Bronchial epithelial cell (primary cell): ENCODE measurements around the gene RAF1. TPM values are rescaled to one million over a fixed set of nuclear protein-coding genes. Genes with fewer than 3 reads are reported as not detected.
"Not testable (repeated sequence)": the region's sequence is repeated elsewhere in the genome, so short reads cannot be mapped to it uniquely, and the experiment has no call there.

ENCODE experiments used
- DNase-seq: peaks from one replicate; pipeline ENCODE4 v3.0.0-alpha.2; 2010; ENCODE audit warnings: low read depth
- FAIRE-seq: peaks from 2 replicates; lab custom pipeline; 2011; peaks lifted over from hg19 to GRCh38; lab: Jason Lieb, UNC
- H3K27me3 ChIP-seq: 2 replicates; pipeline ENCODE4 v1.5.1; 2011; ENCODE audit warnings: low read length; ENCODE audit not compliant: control insufficient read depth, insufficient read depth
- H3K36me3 ChIP-seq: 2 replicates; pipeline ENCODE4 v1.5.1; 2011; ENCODE audit warnings: low read length; ENCODE audit not compliant: control insufficient read depth, insufficient read depth
- H3K4me3 ChIP-seq: 2 replicates; pipeline ENCODE4 v1.5.1; 2011; ENCODE audit warnings: mild to moderate bottlenecking, low read depth, low read length, control low read depth
- total RNA-seq: library from RNA; depleted of rRNA; stranded (reverse); fragments of >200 nt; gene quantifications from 2 replicates; pipeline ENCODE4 v1.2.1, GENCODE V29; 2014
- TF ChIP-seq, protein P1 (sequence below): IDR thresholded peaks from 2 replicates; pipeline ENCODE4 v1.5.1; 2011; ENCODE audit warnings: mild to moderate bottlenecking, moderate library complexity, low read length, control low read depth, inconsistent platforms; ENCODE audit not compliant: insufficient read depth, severe bottlenecking

RAF1 gene
- total RNA-seq, 1 donor from 2014 or later = 83.5 TPM

DNA sequence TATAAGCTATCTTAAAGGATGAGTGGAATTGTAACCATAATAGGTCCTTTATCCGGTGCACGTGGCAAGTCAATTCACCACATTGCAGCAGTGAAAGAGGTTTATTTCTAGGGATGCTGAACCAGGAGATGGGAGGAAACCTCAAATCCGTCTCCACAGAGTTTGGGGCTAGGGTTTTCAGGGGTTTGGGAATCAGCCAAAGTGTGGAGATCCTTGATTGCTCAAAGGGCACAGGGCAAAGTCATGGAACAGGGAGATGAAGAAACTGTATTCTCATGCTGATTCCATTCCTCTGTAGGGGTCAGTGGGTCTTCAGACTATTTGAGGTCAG lies 7.2 kb upstream of the RAF1 start:
- TF ChIP-seq, protein P1, sequence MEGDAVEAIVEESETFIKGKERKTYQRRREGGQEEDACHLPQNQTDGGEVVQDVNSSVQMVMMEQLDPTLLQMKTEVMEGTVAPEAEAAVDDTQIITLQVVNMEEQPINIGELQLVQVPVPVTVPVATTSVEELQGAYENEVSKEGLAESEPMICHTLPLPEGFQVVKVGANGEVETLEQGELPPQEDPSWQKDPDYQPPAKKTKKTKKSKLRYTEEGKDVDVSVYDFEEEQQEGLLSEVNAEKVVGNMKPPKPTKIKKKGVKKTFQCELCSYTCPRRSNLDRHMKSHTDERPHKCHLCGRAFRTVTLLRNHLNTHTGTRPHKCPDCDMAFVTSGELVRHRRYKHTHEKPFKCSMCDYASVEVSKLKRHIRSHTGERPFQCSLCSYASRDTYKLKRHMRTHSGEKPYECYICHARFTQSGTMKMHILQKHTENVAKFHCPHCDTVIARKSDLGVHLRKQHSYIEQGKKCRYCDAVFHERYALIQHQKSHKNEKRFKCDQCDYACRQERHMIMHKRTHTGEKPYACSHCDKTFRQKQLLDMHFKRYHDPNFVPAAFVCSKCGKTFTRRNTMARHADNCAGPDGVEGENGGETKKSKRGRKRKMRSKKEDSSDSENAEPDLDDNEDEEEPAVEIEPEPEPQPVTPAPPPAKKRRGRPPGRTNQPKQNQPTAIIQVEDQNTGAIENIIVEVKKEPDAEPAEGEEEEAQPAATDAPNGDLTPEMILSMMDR = no peak
- DNase-seq (no peak), FAIRE-seq (no peak)
- H3K36me3 ChIP-seq = no peaks in the 10 kb centered on the region
- no peaks in the 10 kb centered on the region for H3K27me3 ChIP-seq
- no peak overlapping the region for H3K4me3 ChIP-seq

DNA sequence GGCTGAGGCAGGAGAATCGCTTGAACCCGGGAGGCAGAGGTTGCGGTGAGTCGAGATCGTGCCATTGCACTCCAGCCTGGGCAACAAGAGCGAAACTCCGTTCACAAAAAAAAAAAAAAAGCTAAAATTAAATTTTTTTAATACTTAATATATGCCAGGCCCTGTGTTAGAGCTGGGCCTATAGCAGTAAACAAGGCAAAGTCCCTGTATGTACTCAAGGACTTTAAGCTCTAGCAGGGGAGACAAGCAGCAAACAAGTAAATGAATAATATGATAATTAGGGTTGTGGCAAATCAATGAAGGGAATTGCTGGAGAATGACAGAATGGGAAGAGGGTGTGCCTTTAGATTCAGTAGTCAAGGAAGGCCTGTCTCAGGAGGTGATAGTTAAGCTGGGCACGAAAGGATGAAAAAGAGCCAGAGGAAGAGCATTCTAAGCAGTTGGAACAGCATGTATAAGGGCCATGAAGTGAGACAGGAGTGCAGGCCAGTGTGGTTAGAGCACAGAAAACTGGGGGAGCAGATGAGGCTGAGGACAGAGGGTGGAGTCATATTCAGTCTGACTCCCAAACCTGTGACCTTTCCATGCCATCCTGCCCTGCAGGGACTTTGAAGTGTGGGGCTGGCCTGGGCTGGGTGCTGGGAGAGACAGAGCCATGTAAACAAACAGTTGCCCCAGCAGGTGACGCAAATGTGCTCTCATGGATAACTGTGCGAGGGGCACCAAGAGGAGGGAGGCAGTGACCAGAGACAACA lies 6.6 kb upstream of the RAF1 start:
- no peak for DNase-seq
- H3K36me3 ChIP-seq = no peaks in the 10 kb centered on the region
- TF ChIP-seq, protein P1 = no peak
- H3K27me3 ChIP-seq = no peaks in the 10 kb centered on the region
- H3K4me3 ChIP-seq = no peak overlapping the region
- FAIRE-seq = no peak

DNA sequence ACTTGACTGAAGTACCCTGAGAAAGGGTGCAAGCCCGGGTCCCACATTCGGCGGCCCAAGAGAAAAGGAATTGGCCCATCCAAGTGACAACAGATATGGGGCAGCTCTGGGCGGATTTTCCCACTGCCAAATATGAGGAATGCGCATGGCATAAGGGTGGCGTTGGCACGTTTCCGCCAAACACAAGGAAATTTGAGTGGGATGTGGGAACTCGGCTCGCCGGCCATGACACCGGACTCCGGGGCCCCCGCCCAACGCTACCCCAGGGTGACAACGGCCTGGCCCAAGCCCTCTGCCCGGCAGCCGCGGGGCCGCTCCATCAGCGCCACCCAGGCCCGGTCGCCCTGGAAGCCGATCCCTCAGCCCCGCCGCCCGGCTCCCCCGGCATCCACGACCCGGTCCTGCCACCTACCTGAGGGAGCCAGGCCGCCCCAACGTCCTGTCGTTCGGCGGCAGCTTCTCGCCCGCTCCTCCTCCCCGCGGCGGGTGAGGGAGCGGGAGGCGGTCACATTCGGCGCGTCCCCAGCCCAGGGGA lies 449 bp downstream of the RAF1 start:
- no peaks in the 10 kb centered on the region for H3K27me3 ChIP-seq
- DNase-seq = no peak
- FAIRE-seq = no peak
- H3K36me3 ChIP-seq = no peaks in the 10 kb centered on the region
- TF ChIP-seq, protein P1 = no peak
- peak overlapping the region; percentile 98 for H3K4me3 ChIP-seq

GRCh38 chr3:12662593-12663400 lies 1.1 kb downstream of the RAF1 start:
- no peak for FAIRE-seq
- Histone ChIP-seq H3K36me3 (no peaks in the 10 kb centered on the region), H3K27me3 (no peaks in the 10 kb centered on the region), H3K4me3 (peak overlapping the region; percentile 98)
- TF ChIP-seq, protein P1 = no peak
- peak; percentile 72 for DNase-seq

- no peak for FAIRE-seq
- DNase-seq = no peak
- Histone ChIP-seq H3K36me3 (no peaks in the 10 kb centered on the region), H3K27me3 (no peaks in the 10 kb centered on the region), H3K4me3 (peak overlapping the region; percentile 98)
- TF ChIP-seq, protein P1 = no peak
These were observed 1.9 kb downstream of the RAF1 start for GRCh38 chr3:12661926-12662592.

- not testable (repeated sequence) for DNase-seq, FAIRE-seq, H3K36me3 ChIP-seq, H3K4me3 ChIP-seq, H3K27me3 ChIP-seq
These were observed 2.5 kb downstream of the RAF1 start for GRCh38 chr3:12661375-12661774.
